OCI-LY3 (cell line): ENCODE data around the gene USP21.

ENCODE experiments used
- H2AFZ ChIP-seq: fragments of 200-600, 300-600 bp; shearing (Covaris generic); 2 replicates; pipeline ENCODE4 v1.6.0; 2014; ENCODE audit warnings: antibody characterized with exemption, low read depth, low read length
- H3K27ac ChIP-seq: fragments of 200-600, 300-600 bp; sonication (generic); 2 replicates; pipeline ENCODE4 v1.5.1; 2014; ENCODE audit warnings: mild to moderate bottlenecking, low read length, moderate library complexity, mixed read lengths
- H3K27me3 ChIP-seq: fragments of 200-600, 300-600 bp; sonication (generic); 2 replicates; pipeline ENCODE4 v1.6.1; 2014; ENCODE audit warnings: low read depth, low read length, mixed read lengths
- H3K36me3 ChIP-seq: fragments of 200-600, 300-600 bp; sonication (generic); replicated peaks from 2 replicates; pipeline ENCODE3; 2014; ENCODE audit warnings: low read depth, low read length, mixed read lengths
- H3K4me1 ChIP-seq: fragments of 300-600, 200-600 bp; sonication (generic); 2 replicates; pipeline ENCODE4 v1.6.1; 2014; ENCODE audit warnings: low read length, mixed read lengths
- H3K4me2 ChIP-seq: fragments of 200-600, 300-600 bp; sonication (generic); 2 replicates; pipeline ENCODE4 v1.6.1; 2014; ENCODE audit warnings: low read length, mixed read lengths
- H3K4me3 ChIP-seq: fragments of 300-600, 200-600 bp; sonication (generic); 2 replicates; pipeline ENCODE4 v1.5.1; 2014; ENCODE audit warnings: antibody characterized with exemption, mild to moderate bottlenecking, low read length, moderate library complexity
- H3K79me2 ChIP-seq: fragments of 300-600, 200-600 bp; shearing (Covaris generic); 2 replicates; pipeline ENCODE4 v1.6.1; 2014; ENCODE audit warnings: mild to moderate bottlenecking, low read length, mixed read lengths
- H3K9ac ChIP-seq: fragments of 300-600, 200-600 bp; shearing (Covaris generic); 2 replicates; pipeline ENCODE4 v1.6.0; 2014; ENCODE audit warnings: mild to moderate bottlenecking, low read length, moderate library complexity
- H3K9me3 ChIP-seq: fragments of 200-600, 300-600 bp; shearing (Covaris generic); 2 replicates; pipeline ENCODE4 v1.6.1; 2014; ENCODE audit warnings: low read length, mixed read lengths; ENCODE audit not compliant: insufficient read depth
- H4K20me1 ChIP-seq: fragments of 200-600, 300-600 bp; sonication (generic); 2 replicates; pipeline ENCODE4 v1.6.1; 2016; ENCODE audit warnings: low read length, mixed read lengths; ENCODE audit not compliant: insufficient read depth
- EZH2phosphoT487 ChIP-seq: fragments of 200-600 bp; shearing (Covaris generic); IDR thresholded peaks from 2 replicates; pipeline ENCODE4 v1.6.1; 2018; ENCODE audit warnings: antibody characterized with exemption, mixed run types, low read depth
- TF ChIP-seq, protein P1 (sequence below): fragments of 200-600, 300-600 bp; sonication (generic); IDR thresholded peaks from 2 replicates; pipeline ENCODE4 v1.5.1; 2014; ENCODE audit warnings: antibody characterized with exemption, low read length, low read depth

Gene USP21

DNA sequence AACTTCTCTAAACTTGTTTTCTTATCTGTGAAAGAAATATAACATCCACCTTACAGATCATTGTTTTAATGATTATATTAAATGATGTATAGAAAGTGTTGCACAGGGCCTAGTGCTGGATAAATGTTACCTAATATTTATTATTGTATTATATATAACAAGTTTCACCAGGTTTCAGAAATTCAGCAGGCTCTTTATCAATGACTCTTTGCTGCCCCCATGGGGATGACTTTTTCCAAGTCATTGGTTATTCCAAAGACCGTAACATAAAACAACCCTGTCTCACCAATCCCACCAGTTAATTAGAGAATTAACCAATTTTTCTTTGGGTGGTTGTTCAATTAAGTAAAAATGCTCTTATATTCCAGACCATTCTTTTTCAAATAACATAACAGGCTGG is 19.5 kb upstream of the USP21 start:
- Histone ChIP-seq H3K4me2 (no peak overlapping the region), H3K36me3 (no peaks in the 10 kb centered on the region), H4K20me1 (no peaks in the 10 kb centered on the region), H2AFZ (no peak overlapping the region), H3K4me3 (no peak overlapping the region), H3K4me1 (no peaks in the 10 kb centered on the region), H3K27ac (no peak overlapping the region), H3K27me3 (no peaks in the 10 kb centered on the region), H3K9ac (no peak overlapping the region), H3K9me3 (no peaks in the 10 kb centered on the region), H3K79me2 (no peaks in the 10 kb centered on the region)
- TF ChIP-seq, protein P1, sequence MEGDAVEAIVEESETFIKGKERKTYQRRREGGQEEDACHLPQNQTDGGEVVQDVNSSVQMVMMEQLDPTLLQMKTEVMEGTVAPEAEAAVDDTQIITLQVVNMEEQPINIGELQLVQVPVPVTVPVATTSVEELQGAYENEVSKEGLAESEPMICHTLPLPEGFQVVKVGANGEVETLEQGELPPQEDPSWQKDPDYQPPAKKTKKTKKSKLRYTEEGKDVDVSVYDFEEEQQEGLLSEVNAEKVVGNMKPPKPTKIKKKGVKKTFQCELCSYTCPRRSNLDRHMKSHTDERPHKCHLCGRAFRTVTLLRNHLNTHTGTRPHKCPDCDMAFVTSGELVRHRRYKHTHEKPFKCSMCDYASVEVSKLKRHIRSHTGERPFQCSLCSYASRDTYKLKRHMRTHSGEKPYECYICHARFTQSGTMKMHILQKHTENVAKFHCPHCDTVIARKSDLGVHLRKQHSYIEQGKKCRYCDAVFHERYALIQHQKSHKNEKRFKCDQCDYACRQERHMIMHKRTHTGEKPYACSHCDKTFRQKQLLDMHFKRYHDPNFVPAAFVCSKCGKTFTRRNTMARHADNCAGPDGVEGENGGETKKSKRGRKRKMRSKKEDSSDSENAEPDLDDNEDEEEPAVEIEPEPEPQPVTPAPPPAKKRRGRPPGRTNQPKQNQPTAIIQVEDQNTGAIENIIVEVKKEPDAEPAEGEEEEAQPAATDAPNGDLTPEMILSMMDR: peak; percentile 72
- no peak for TF ChIP-seq EZH2phosphoT487

DNA sequence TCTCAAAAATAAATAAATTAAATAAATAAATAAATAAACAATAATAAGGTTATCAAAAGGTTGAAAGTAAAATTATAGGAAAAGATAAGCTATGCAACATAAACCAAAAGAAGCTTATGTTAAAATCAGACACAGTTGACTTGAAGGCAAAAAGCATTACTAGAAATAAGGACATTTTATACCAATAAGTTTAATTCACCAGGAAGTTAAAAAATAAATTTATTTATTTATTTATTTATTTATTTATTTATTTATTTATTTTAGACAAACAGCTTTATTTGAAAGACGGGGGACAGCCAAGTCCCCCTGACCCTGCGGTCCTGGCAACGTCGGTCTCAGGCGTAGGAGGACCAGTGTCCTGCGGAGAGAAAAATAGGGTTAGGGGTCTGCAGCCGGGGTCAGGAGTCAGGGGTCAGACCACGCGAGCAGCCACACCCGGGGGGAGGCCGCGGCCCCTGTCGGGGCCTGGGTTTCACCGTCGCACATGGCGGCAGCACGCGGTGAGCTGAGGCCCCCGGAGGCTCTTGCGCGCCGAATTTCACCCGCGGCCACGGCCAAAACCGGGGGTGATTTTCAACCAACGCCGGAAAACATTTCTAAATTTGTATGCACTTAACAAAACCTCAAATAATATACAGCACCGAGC is 18.4 kb upstream of the USP21 start:
- H3K9ac ChIP-seq: no peak overlapping the region
- no peaks in the 10 kb centered on the region for H4K20me1 ChIP-seq
- H3K9me3 ChIP-seq: no peaks in the 10 kb centered on the region
- H3K79me2 ChIP-seq: no peaks in the 10 kb centered on the region
- TF ChIP-seq, protein P1: no peak
- no peak for TF ChIP-seq EZH2phosphoT487
- H3K4me2 ChIP-seq: no peak overlapping the region
- no peaks in the 10 kb centered on the region for H3K36me3 ChIP-seq
- H3K27ac ChIP-seq: no peak overlapping the region
- H3K4me3 ChIP-seq: no peak overlapping the region
- no peaks in the 10 kb centered on the region for H3K4me1 ChIP-seq
- no peak overlapping the region for H2AFZ ChIP-seq
- no peaks in the 10 kb centered on the region for H3K27me3 ChIP-seq

DNA sequence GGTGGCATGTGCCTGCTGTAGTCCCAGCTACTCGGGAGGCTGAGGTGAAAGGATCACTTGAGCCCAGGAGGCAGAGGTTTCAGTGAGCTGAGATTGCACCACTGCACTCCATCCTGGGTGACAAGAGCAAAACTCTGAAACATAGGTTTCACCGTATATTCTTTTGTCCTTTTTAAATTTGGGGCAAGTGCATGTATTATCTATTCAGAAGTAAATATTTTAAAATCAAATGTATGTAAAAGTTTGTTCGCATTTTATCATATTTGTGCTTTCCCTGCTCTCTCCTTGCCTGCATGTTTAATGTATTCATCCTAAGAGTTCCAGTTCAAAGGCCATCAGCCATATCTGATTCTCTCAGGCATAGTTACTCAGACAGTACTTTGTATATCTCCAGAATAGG is 13.5 kb upstream of the USP21 start:
- no peaks in the 10 kb centered on the region for H3K27me3 ChIP-seq
- H3K27ac ChIP-seq: no peak overlapping the region
- H4K20me1 ChIP-seq: no peaks in the 10 kb centered on the region
- no peak overlapping the region for H2AFZ ChIP-seq
- TF ChIP-seq, protein P1: no peak
- TF ChIP-seq EZH2phosphoT487: no peak
- H3K9me3 ChIP-seq: no peaks in the 10 kb centered on the region
- no peak overlapping the region for H3K4me3 ChIP-seq
- no peak overlapping the region for H3K4me2 ChIP-seq
- H3K4me1 ChIP-seq: no peaks in the 10 kb centered on the region
- H3K9ac ChIP-seq: no peak overlapping the region
- H3K79me2 ChIP-seq: no peaks in the 10 kb centered on the region
- no peaks in the 10 kb centered on the region for H3K36me3 ChIP-seq

DNA sequence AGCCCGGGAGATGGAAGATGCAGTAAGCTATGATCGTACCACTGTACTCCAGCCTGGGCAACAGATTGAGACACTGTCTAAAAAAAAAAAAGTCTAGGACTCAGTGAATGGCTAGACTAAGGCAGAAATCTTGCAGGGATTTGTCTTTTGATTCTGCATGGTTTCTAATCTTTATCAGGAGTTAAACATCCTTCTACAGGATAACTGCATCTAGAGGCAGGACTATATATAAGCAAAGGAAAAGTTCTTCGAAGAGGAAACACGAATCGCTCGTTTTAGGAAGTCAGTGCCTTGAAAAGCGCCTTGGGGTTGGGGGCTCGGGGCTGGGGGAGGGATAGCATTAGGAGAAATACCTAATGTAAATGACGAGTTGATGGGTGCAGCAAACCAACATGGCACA is 6.1 kb upstream of the USP21 start:
- TF ChIP-seq EZH2phosphoT487: no peak
- TF ChIP-seq, protein P1: no peak
- H3K27ac ChIP-seq: peak overlapping the region; percentile 90; the same call in 1 of the 2 replicates

More for the DNA sequence above, 6.1 kb upstream of the USP21 start:
- H3K9ac ChIP-seq: peak overlapping the region; percentile 92
- peaks cover 9% of the 10 kb centered on the region for H3K4me1 ChIP-seq
- H3K4me2 ChIP-seq: peak overlapping the region; percentile 80
- H3K4me3 ChIP-seq: peak overlapping the region; percentile 88
- H3K9me3 ChIP-seq: no peaks in the 10 kb centered on the region
- H3K36me3 ChIP-seq: peaks cover 5% of the 10 kb centered on the region
- H4K20me1 ChIP-seq: no peaks in the 10 kb centered on the region
- peaks cover 17% of the 10 kb centered on the region for H3K79me2 ChIP-seq
- H3K27me3 ChIP-seq: no peaks in the 10 kb centered on the region
- H2AFZ ChIP-seq: peak overlapping the region; percentile 34; the same call in 1 of the 2 replicates
